ENCODE results near the gene HHIPL1. TPM values are rescaled to one million over a fixed set of nuclear protein-coding genes. Genes with fewer than 3 reads are reported as not detected.

The HHIPL1 gene
- polyA plus RNA-seq, 4 donors: 1.7 to 2.0 (median 1.8) TPM

GRCh38 chr14:99609245-99610170 is 35.4 kb upstream of the HHIPL1 start:
- DNase-seq (ENCODE audit: low read depth in 4 of 4, low spot score in 3 of 4): no peak

GRCh38 chr14:99611646-99612045 is 33.3 kb upstream of the HHIPL1 start:
- no peak for DNase-seq (ENCODE audit: low read depth in 4 of 4, low spot score in 3 of 4)

GRCh38 chr14:99612071-99612737 is 32.7 kb upstream of the HHIPL1 start:
- DNase-seq (ENCODE audit: low read depth in 4 of 4, low spot score in 3 of 4): no peak

- DNase-seq (ENCODE audit: low read depth in 4 of 4, low spot score in 3 of 4): no peak
Observed at GRCh38 chr14:99612738-99613330, 32.1 kb upstream of the HHIPL1 start.

- DNase-seq (ENCODE audit: low read depth in 4 of 4, low spot score in 3 of 4): no peak
Observed at GRCh38 chr14:99615497-99616157, 29.3 kb upstream of the HHIPL1 start.

GRCh38 chr14:99616832-99617800 is 27.8 kb upstream of the HHIPL1 start:
- no peak for DNase-seq (ENCODE audit: low read depth in 4 of 4, low spot score in 3 of 4)

GRCh38 chr14:99619835-99620834 is 24.8 kb upstream of the HHIPL1 start:
- no peak for DNase-seq (ENCODE audit: low read depth in 4 of 4, low spot score in 3 of 4)

- DNase-seq (ENCODE audit: low read depth in 4 of 4, low spot score in 3 of 4): no peak
Observed at GRCh38 chr14:99621948-99622347, 23.0 kb upstream of the HHIPL1 start.

GRCh38 chr14:99624024-99624423 is 20.9 kb upstream of the HHIPL1 start:
- no peak for DNase-seq (ENCODE audit: low read depth in 4 of 4, low spot score in 3 of 4)

GRCh38 chr14:99624971-99625370 is 20.0 kb upstream of the HHIPL1 start:
- DNase-seq (ENCODE audit: low read depth in 4 of 4, low spot score in 3 of 4): no peak

GRCh38 chr14:99625476-99625875 is 19.5 kb upstream of the HHIPL1 start:
- no peak for DNase-seq (ENCODE audit: low read depth in 4 of 4, low spot score in 3 of 4)

- DNase-seq (ENCODE audit: low read depth in 4 of 4, low spot score in 3 of 4): no peak
Observed at GRCh38 chr14:99626041-99626648, 18.8 kb upstream of the HHIPL1 start.

GRCh38 chr14:99627100-99627499 is 17.8 kb upstream of the HHIPL1 start:
- DNase-seq (ENCODE audit: low read depth in 4 of 4, low spot score in 3 of 4): no peak

- no peak for DNase-seq (ENCODE audit: low read depth in 4 of 4, low spot score in 3 of 4)
Observed at GRCh38 chr14:99627510-99628381, 17.2 kb upstream of the HHIPL1 start.

- DNase-seq (ENCODE audit: low read depth in 4 of 4, low spot score in 3 of 4): peak in 1 of 4 donors; percentile 60
Observed at GRCh38 chr14:99628887-99629618, 15.9 kb upstream of the HHIPL1 start.

- no peak for DNase-seq (ENCODE audit: low read depth in 4 of 4, low spot score in 3 of 4)
Observed at GRCh38 chr14:99630202-99630601, 14.7 kb upstream of the HHIPL1 start.

All from right renal pelvis (tissue), 4 donors.